Measurements from ENCODE around the gene TGDS. TPM values are rescaled to one million over a fixed set of nuclear protein-coding genes. Genes with fewer than 3 reads are reported as not detected.

The TGDS gene
- total RNA-seq, 2 donors from 2014 or later = 9.0 to 11.3 TPM

GRCh38 chr13:94585543-94586101, 10.3 kb downstream of the TGDS start:
- peaks cover 0 to 3% of the 10 kb centered on the region in 2 donors for H3K36me3 ChIP-seq

GRCh38 chr13:94583926-94584325, 12.0 kb downstream of the TGDS start:
- Histone ChIP-seq H3K27ac (no peak overlapping the region), H3K4me1 (replicated peaks) (no peaks in the 10 kb centered on the region), H3K4me3 (no peak overlapping the region), H3K27me3 (replicated peaks; ENCODE audit: insufficient read depth) (no peaks in the 10 kb centered on the region), H3K36me3 (peaks cover 3 to 4% of the 10 kb centered on the region in 2 donors), H3K9me3 (no peaks in the 10 kb centered on the region)
- no peak for DNase-seq (ENCODE audit: low spot score)
- 95% methylated on average over 1 of the region's 1 CpG for WGBS
- intact Hi-C loops (cut with DNase I) = no loop called here
- TF ChIP-seq CTCF (IDR thresholded peaks at IDR 0.05) (no peak), POLR2AphosphoS5 (IDR thresholded peaks at IDR 0.05) (no peak), POLR2A (IDR thresholded peaks at IDR 0.05) (no peak)

More at GRCh38 chr13:94585543-94586101, 10.3 kb downstream of the TGDS start:
- Histone ChIP-seq H3K27me3 (replicated peaks; ENCODE audit: insufficient read depth) (no peaks in the 10 kb centered on the region), H3K27ac (no peak overlapping the region), H3K4me1 (replicated peaks) (no peaks in the 10 kb centered on the region), H3K9me3 (no peaks in the 10 kb centered on the region), H3K4me3 (no peak overlapping the region)
- no peak for TF ChIP-seq CTCF (IDR thresholded peaks at IDR 0.05)
- no peak for TF ChIP-seq POLR2A (IDR thresholded peaks at IDR 0.05)
- TF ChIP-seq POLR2AphosphoS5 (IDR thresholded peaks at IDR 0.05) = no peak
- DNase-seq (ENCODE audit: low spot score) = no peak
- intact Hi-C loops (cut with DNase I) = no loop called here
- 93% methylated on average over 6 of the region's 6 CpGs for WGBS

- TF ChIP-seq CTCF (IDR thresholded peaks at IDR 0.05) (no peak), POLR2AphosphoS5 (IDR thresholded peaks at IDR 0.05) (no peak), POLR2A (IDR thresholded peaks at IDR 0.05) (no peak)
- Histone ChIP-seq H3K4me3 (no peak overlapping the region), H3K27ac (no peak overlapping the region), H3K9me3 (no peaks in the 10 kb centered on the region), H3K27me3 (replicated peaks; ENCODE audit: insufficient read depth) (no peaks in the 10 kb centered on the region), H3K36me3 (peaks cover 3 to 4% of the 10 kb centered on the region in 2 donors), H3K4me1 (replicated peaks) (no peaks in the 10 kb centered on the region)
- 57% methylated on average over 1 of the region's 1 CpG for WGBS
- intact Hi-C loops (cut with DNase I) = no loop called here
- no peak for DNase-seq (ENCODE audit: low spot score)
These were observed 16.9 kb downstream of the TGDS start for GRCh38 chr13:94579063-94579462.

- 86% methylated on average over 3 of the region's 3 CpGs for WGBS
- H3K9me3 ChIP-seq = no peaks in the 10 kb centered on the region
- DNase-seq (ENCODE audit: low spot score) = no peak
- H3K4me3 ChIP-seq = no peak overlapping the region
- no peaks in the 10 kb centered on the region for H3K36me3 ChIP-seq
- intact Hi-C loops (cut with DNase I) = no loop called here
- TF ChIP-seq CTCF (IDR thresholded peaks at IDR 0.05) = no peak
- TF ChIP-seq POLR2A (IDR thresholded peaks at IDR 0.05) = no peak
- TF ChIP-seq POLR2AphosphoS5 (IDR thresholded peaks at IDR 0.05) = no peak
- H3K27me3 ChIP-seq (replicated peaks; ENCODE audit: insufficient read depth) = no peaks in the 10 kb centered on the region
- no peak overlapping the region for H3K27ac ChIP-seq
- H3K4me1 ChIP-seq (replicated peaks) = no peaks in the 10 kb centered on the region
These were observed 26.3 kb downstream of the TGDS start for GRCh38 chr13:94569615-94570014.

GRCh38 chr13:94568443-94568842, 27.5 kb downstream of the TGDS start:
- no peak for DNase-seq (ENCODE audit: low spot score)
- WGBS = 95% methylated on average over 1 of the region's 1 CpG
- Histone ChIP-seq H3K36me3 (no peaks in the 10 kb centered on the region), H3K9me3 (no peaks in the 10 kb centered on the region), H3K4me3 (no peak overlapping the region), H3K27me3 (replicated peaks; ENCODE audit: insufficient read depth) (no peaks in the 10 kb centered on the region), H3K4me1 (replicated peaks) (no peaks in the 10 kb centered on the region), H3K27ac (no peak overlapping the region)
- intact Hi-C loops (cut with DNase I) = no loop called here
- no peak for TF ChIP-seq POLR2A (IDR thresholded peaks at IDR 0.05)
- TF ChIP-seq POLR2AphosphoS5 (IDR thresholded peaks at IDR 0.05) = no peak
- no peak for TF ChIP-seq CTCF (IDR thresholded peaks at IDR 0.05)
